Transverse colon (tissue), 4 donors: Measurements from ENCODE around the gene VTN. TPM values are rescaled to one million over a fixed set of nuclear protein-coding genes. Genes with fewer than 3 reads are reported as not detected.

ENCODE experiments used
- DNase-seq: peaks from one replicate; pipeline ENCODE4 v3.0.0-alpha.2; 2019
- H3K27ac ChIP-seq, 4 donors: fragments of 200-600 bp; sonication (generic); 2 replicates each; pipeline ENCODE4 v1.5.1; 2016 to 2018; ENCODE audit warnings: inconsistent platforms in 4 of 4
- H3K27me3 ChIP-seq: fragments of 200-600 bp; sonication (generic); 2 replicates; pipeline ENCODE4 v1.5.1; 2017; ENCODE audit warnings: inconsistent platforms
- H3K36me3 ChIP-seq, 4 donors: fragments of 200-600 bp; sonication (generic); 2 replicates each; pipeline ENCODE4 v1.5.1; 2017 to 2019; ENCODE audit warnings: inconsistent platforms in 4 of 4
- H3K4me1 ChIP-seq, 4 donors: fragments of 200-600 bp; sonication (generic); 2 replicates each; pipeline ENCODE4 v1.5.1; 2017 to 2020; ENCODE audit warnings: inconsistent platforms in 4 of 4
- H3K4me3 ChIP-seq, 4 donors: fragments of 200-600 bp; sonication (generic); 1 replicate in 1 of 4; 2 replicates in 3 of 4; pipeline versions ENCODE4 v1.5.1 to v1.6.1; 2017 to 2019; ENCODE audit warnings: inconsistent platforms in 4 of 4
- H3K9me3 ChIP-seq, 2 donors: fragments of 200-600 bp; sonication (generic); 2 replicates each; pipeline ENCODE4 v1.5.1; 2017 to 2019; ENCODE audit warnings: inconsistent platforms in 2 of 2
- CTCF ChIP-seq, 5 experiments: fragments of 200-600 bp in 3 of 5; fragments of 450-650 bp in 2 of 5; sonication (generic) in 3 of 5; IDR thresholded peaks; 1 replicate in 2 of 5; 2 replicates in 3 of 5; pipeline ENCODE4 v1.5.1; 2016 to 2017; ENCODE audit warnings: antibody characterized with exemption in 5 of 5, inconsistent platforms in 3 of 5, mild to moderate bottlenecking in 2 of 5, moderate library complexity in 1 of 5
- EP300 ChIP-seq: sonication (generic); formaldehyde crosslinking; IDR thresholded peaks from one replicate; pipeline ENCODE4 v1.6.1; 2017; ENCODE audit warnings: antibody characterized with exemption, low read depth
- POLR2A ChIP-seq: fragments of 450-650 bp; IDR thresholded peaks from one replicate; pipeline ENCODE4 v1.6.1; 2016; ENCODE audit warnings: antibody characterized with exemption, mild to moderate bottlenecking, moderate library complexity
- POLR2AphosphoS5 ChIP-seq, 3 donors: sonication (generic); formaldehyde crosslinking; IDR thresholded peaks; one replicate each; pipeline ENCODE4 v1.6.1; 2016; ENCODE audit warnings: antibody characterized with exemption in 3 of 3
- WGBS, 2 donors: methylation state at CpG; one replicate each; pipeline ENCODE4 v1.1.5; 2018; ENCODE audit warnings: low coverage in 1 of 2; 5-methylcytosine and 5-hydroxymethylcytosine counted together
- in situ Hi-C, 4 donors: fragments of 200-750 bp; cut with MboI; loops; one replicate each; pipeline versions ENCODE4 v1.15.0 to v1.15.1; 2017; ENCODE audit warnings: low sequenced_read_pairs in 3 of 4, low pct_ligation_motif_present in 1 of 4, low pct_unique_long_range_greater_than_20kb in 1 of 4
- intact Hi-C: fragments of 100-400 bp; cut with DNase I; formaldehyde crosslinking; loops from one replicate; pipeline ENCODE4 v1.15.1; 2023; ENCODE audit warnings: low total_unique reads
- total RNA-seq, 4 donors: library from RNA; depleted of rRNA; stranded (reverse); fragments of >200 nt; gene quantifications; one replicate each; pipeline ENCODE4 v1.1.0, GENCODE V29; 2016

VTN gene
- total RNA-seq, 4 donors from 2014 or later = not detected

GRCh38 chr17:28368915-28369683 is 1.0 kb downstream of the VTN start:
- no peak for DNase-seq
- Histone ChIP-seq H3K36me3 (no peaks in the 10 kb centered on the region), H3K9me3 (no peaks in the 10 kb centered on the region), H3K4me1 (peaks cover 8 to 20% (median 15%) of the 10 kb centered on the region in 4 donors), H3K27ac (no peak overlapping the region), H3K4me3 (no peak overlapping the region), H3K27me3 (peaks cover 18% of the 10 kb centered on the region)
- in situ Hi-C loops (no loop called here), intact Hi-C loops (no loop called here)
- 92% methylated on average over 23 of the region's 23 CpGs; no CpG with 5 or more reads in 1 of the 2 donors for WGBS, 2 donors
- TF ChIP-seq POLR2AphosphoS5 (IDR thresholded peaks at IDR 0.05) (no peak), EP300 (no peak), CTCF (IDR thresholded peaks at IDR 0.05) (no peak), POLR2A (no peak)

- peaks cover 16% of the 10 kb centered on the region for H3K27me3 ChIP-seq
- TF ChIP-seq POLR2AphosphoS5 (IDR thresholded peaks at IDR 0.05) = no peak
- TF ChIP-seq EP300 = no peak
- no peak for TF ChIP-seq POLR2A
- no peak for TF ChIP-seq CTCF (IDR thresholded peaks at IDR 0.05)
- peaks cover 0 to 6% (median 2%) of the 10 kb centered on the region in 4 donors for H3K36me3 ChIP-seq
- no peaks in the 10 kb centered on the region for H3K9me3 ChIP-seq
- in situ Hi-C loops (no loop called here), intact Hi-C loops (no loop called here)
- 73 to 100% methylated on average over 1 to 5 of the region's 5 CpGs for WGBS, 2 donors
- H3K4me3 ChIP-seq = no peak overlapping the region
- DNase-seq = no peak
- peaks cover 8 to 20% (median 15%) of the 10 kb centered on the region in 4 donors for H3K4me1 ChIP-seq
- no peak overlapping the region for H3K27ac ChIP-seq
These were observed 1.7 kb downstream of the VTN start for GRCh38 chr17:28368306-28368831.

GRCh38 chr17:28367641-28368305 is 2.3 kb downstream of the VTN start:
- TF ChIP-seq EP300 = no peak
- no peak for TF ChIP-seq CTCF (IDR thresholded peaks at IDR 0.05)
- no peak for TF ChIP-seq POLR2A
- no peak for TF ChIP-seq POLR2AphosphoS5 (IDR thresholded peaks at IDR 0.05)
- H3K27ac ChIP-seq = no peak overlapping the region
- intact Hi-C loops = no loop called here
- no peaks in the 10 kb centered on the region for H3K9me3 ChIP-seq
- H3K27me3 ChIP-seq = peaks cover 11% of the 10 kb centered on the region
- H3K4me1 ChIP-seq = peaks cover 4 to 16% (median 11%) of the 10 kb centered on the region in 4 donors
- 89% methylated on average over 10 of the region's 21 CpGs; no CpG with 5 or more reads in 1 of the 2 donors for WGBS, 2 donors
- H3K4me3 ChIP-seq = no peak overlapping the region
- peaks cover 0 to 11% (median 2%) of the 10 kb centered on the region in 4 donors for H3K36me3 ChIP-seq
- in situ Hi-C loops = no loop called here
- no peak for DNase-seq

- Histone ChIP-seq H3K27ac (no peak overlapping the region), H3K27me3 (no peaks in the 10 kb centered on the region), H3K4me1 (peaks cover 0 to 4% (median under 1%) of the 10 kb centered on the region in 4 donors), H3K4me3 (no peak overlapping the region), H3K9me3 (no peaks in the 10 kb centered on the region), H3K36me3 (peaks cover 0 to 22% (median 3%) of the 10 kb centered on the region in 4 donors)
- TF ChIP-seq POLR2A (no peak), EP300 (no peak), CTCF (IDR thresholded peaks at IDR 0.05) (no peak)
- intact Hi-C loops (no loop called here), in situ Hi-C loops (no loop called here)
- 53% methylated on average over 1 of the region's 1 CpG; no CpG with 5 or more reads in 1 of the 2 donors for WGBS, 2 donors
- no peak for DNase-seq
These were observed 3.5 kb downstream of the VTN start for GRCh38 chr17:28366605-28367004.
